HG03175 (cell line): Measurements from ENCODE around the gene ZFAND3.

Experiments used
- ATAC-seq: cut with Tn5 transposase; IDR thresholded peaks from one replicate; pipeline ENCODE4 v1.9.1; 2021; ENCODE audit warnings: mild to moderate bottlenecking, moderate library complexity; ENCODE audit not compliant: unreplicated experiment

The ZFAND3 gene

GRCh38 chr6:37826993-37827392, 7.5 kb downstream of the ZFAND3 start:
- ATAC-seq = no peak

- no peak for ATAC-seq
Observed at GRCh38 chr6:37827603-37828265, 8.2 kb downstream of the ZFAND3 start.

GRCh38 chr6:37830225-37830624, 10.7 kb downstream of the ZFAND3 start:
- ATAC-seq = no peak

GRCh38 chr6:37831457-37831856, 11.9 kb downstream of the ZFAND3 start:
- ATAC-seq = no peak

GRCh38 chr6:37835923-37836322, 16.4 kb downstream of the ZFAND3 start:
- no peak for ATAC-seq

GRCh38 chr6:37838219-37838921, 18.8 kb downstream of the ZFAND3 start:
- no peak for ATAC-seq

GRCh38 chr6:37840143-37840939, 20.8 kb downstream of the ZFAND3 start:
- ATAC-seq = no peak

- peak; percentile 72 for ATAC-seq
Observed at GRCh38 chr6:37840940-37841300, 21.4 kb downstream of the ZFAND3 start.

GRCh38 chr6:37845026-37845911, 25.7 kb downstream of the ZFAND3 start:
- ATAC-seq = no peak

- no peak for ATAC-seq
Observed at GRCh38 chr6:37845930-37846329, 26.4 kb downstream of the ZFAND3 start.

GRCh38 chr6:37847704-37848103, 28.2 kb downstream of the ZFAND3 start:
- ATAC-seq = no peak

GRCh38 chr6:37848371-37848770, 28.8 kb downstream of the ZFAND3 start:
- ATAC-seq = no peak

- ATAC-seq = no peak
Observed at GRCh38 chr6:37850260-37850659, 30.7 kb downstream of the ZFAND3 start.

- no peak for ATAC-seq
Observed at GRCh38 chr6:37850728-37851285, 31.3 kb downstream of the ZFAND3 start.

GRCh38 chr6:37851997-37852524, 32.5 kb downstream of the ZFAND3 start:
- no peak for ATAC-seq

- ATAC-seq = no peak
Observed at GRCh38 chr6:37856285-37856684, 36.8 kb downstream of the ZFAND3 start.

- no peak for ATAC-seq
Observed at GRCh38 chr6:37858363-37858762, 38.8 kb downstream of the ZFAND3 start.

- ATAC-seq = no peak
Observed at GRCh38 chr6:37860226-37860839, 40.8 kb downstream of the ZFAND3 start.

GRCh38 chr6:37861452-37861851, 41.9 kb downstream of the ZFAND3 start:
- no peak for ATAC-seq

- ATAC-seq = no peak
Observed at GRCh38 chr6:37862430-37862829, 42.9 kb downstream of the ZFAND3 start.
